Measurements from ENCODE around the gene TSKU. TPM values are rescaled to one million over a fixed set of nuclear protein-coding genes. Genes with fewer than 3 reads are reported as not detected.

TSKU gene
- total and polyA plus RNA-seq, 9 of the 15 experiments (the other 6 are each of a cell fraction or from before 2014, with no cell fraction given), result 0.60 to 11.9 (median 8.4) TPM

GRCh38 chr11:76772783-76773106, 10.4 kb upstream of the TSKU start (continued):
- TF ChIP-seq ZKSCAN1 (IDR thresholded peaks at IDR 0.05; ENCODE audit: low read depth, low read length), result no peak

GRCh38 chr11:76773921-76774361, 9.2 kb upstream of the TSKU start:
- Histone ChIP-seq H3K9ac (ENCODE audit: insufficient read depth in 1 of 2, low read depth in 2 of 2, low read length in 2 of 2) (no peak overlapping the region), H3K27ac (ENCODE audit: extremely low read depth, low read depth, low read length) (no peak overlapping the region), H4K20me1 (replicated peaks; ENCODE audit: control insufficient read depth, insufficient read depth, low read length) (no peaks in the 10 kb centered on the region), H3K4me3 (no peak overlapping the region), H3K9me1 (ENCODE audit: control insufficient read depth, insufficient read depth, low read length) (no peaks in the 10 kb centered on the region), H3K4me1 (replicated peaks in 1 of 2; ENCODE audit: control insufficient read depth in 2 of 2, insufficient read depth in 2 of 2, low read length in 2 of 2) (peaks cover 7 to 9% of the 10 kb centered on the region in 2 experiments; a peak in 4 of 5 replicates), H2AFZ (ENCODE audit: low read depth, low read length) (no peak overlapping the region), H3K4me2 (ENCODE audit: insufficient read depth, low read length) (no peak overlapping the region), H3K27me3 (ENCODE audit: control insufficient read depth in 2 of 2, insufficient read depth in 2 of 2, low read length in 2 of 2) (no peaks in the 10 kb centered on the region), H3K9me3 (replicated peaks; ENCODE audit: control insufficient read depth, insufficient read depth, low read depth, low read length) (peaks cover 9% of the 10 kb centered on the region), H3K79me2 (ENCODE audit: control insufficient read depth, insufficient read depth, low read length) (no peaks in the 10 kb centered on the region), H3K36me3 (ENCODE audit: control insufficient read depth, insufficient read depth, low read length) (no peaks in the 10 kb centered on the region)
- BruUV-seq (replicated peaks), result no TSS peak
- 34% methylated on average over 2 of the region's 2 CpGs for WGBS (ENCODE audit: insufficient coverage, low coverage, missing lambda C conversion rate)
- no peak for FAIRE-seq
- intact Hi-C loops (cut with micrococcal nuclease), result no loop called here
- TF ChIP-seq ZFP1 (CRISPR knock-in tag; IDR thresholded peaks at IDR 0.05) (no peak), RREB1 (CRISPR knock-in tag; IDR thresholded peaks at IDR 0.05) (no peak), FOXM1 (IDR thresholded peaks at IDR 0.05; ENCODE audit: low read depth) (no peak), FOXM1 (CRISPR knock-in tag; IDR thresholded peaks at IDR 0.05; ENCODE audit: low read depth) (no peak), RBFOX2 (IDR thresholded peaks at IDR 0.05; ENCODE audit: low read depth, low read length) (no peak), PCBP1 (IDR thresholded peaks at IDR 0.05; ENCODE audit: low read depth, low read length, poor library complexity, severe bottlenecking) (no peak), MECOM (CRISPR knock-in tag; IDR thresholded peaks at IDR 0.05) (no peak), ZBTB8A (IDR thresholded peaks at IDR 0.05; ENCODE audit: partially characterized antibody) (no peak), ZKSCAN8 (CRISPR knock-in tag; IDR thresholded peaks at IDR 0.05) (no peak), KDM2B (CRISPR knock-in tag; IDR thresholded peaks at IDR 0.05) (no peak), ZNF584 (CRISPR knock-in tag; IDR thresholded peaks at IDR 0.05; ENCODE audit: low read depth) (no peak), LEF1 (IDR thresholded peaks at IDR 0.05) (no peak), MCM5 (IDR thresholded peaks at IDR 0.05; ENCODE audit: low read depth) (no peak)
- TF ChIP-seq, protein P1, sequence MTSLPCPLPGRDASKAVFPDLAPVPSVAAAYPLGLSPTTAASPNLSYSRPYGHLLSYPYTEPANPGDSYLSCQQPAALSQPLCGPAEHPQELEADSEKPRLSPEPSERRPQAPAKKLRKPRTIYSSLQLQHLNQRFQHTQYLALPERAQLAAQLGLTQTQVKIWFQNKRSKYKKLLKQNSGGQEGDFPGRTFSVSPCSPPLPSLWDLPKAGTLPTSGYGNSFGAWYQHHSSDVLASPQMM (CRISPR knock-in tag; IDR thresholded peaks at IDR 0.05), result no peak
- TF ChIP-seq, protein P2, sequence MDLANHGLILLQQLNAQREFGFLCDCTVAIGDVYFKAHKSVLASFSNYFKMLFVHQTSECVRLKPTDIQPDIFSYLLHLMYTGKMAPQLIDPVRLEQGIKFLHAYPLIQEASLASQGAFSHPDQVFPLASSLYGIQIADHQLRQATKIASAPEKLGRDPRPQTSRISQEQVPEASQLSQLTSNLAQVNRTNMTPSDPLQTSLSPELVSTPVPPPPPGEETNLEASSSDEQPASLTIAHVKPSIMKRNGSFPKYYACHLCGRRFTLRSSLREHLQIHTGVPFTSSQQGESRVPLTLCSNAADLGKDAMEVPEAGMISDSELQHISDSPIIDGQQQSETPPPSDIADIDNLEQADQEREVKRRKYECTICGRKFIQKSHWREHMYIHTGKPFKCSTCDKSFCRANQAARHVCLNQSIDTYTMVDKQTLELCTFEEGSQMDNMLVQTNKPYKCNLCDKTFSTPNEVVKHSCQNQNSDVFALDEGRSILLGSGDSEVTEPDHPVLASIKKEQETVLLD (IDR thresholded peaks at IDR 0.05), result no peak
- no peak for DNase-seq (ENCODE audit: extremely low read depth in 1 of 4, low spot score in 3 of 4)
- CTCF ChIA-PET (ENCODE audit: low intra/inter-chr PET ratio), result no interaction called here
- no peak for ATAC-seq
- POLR2A ChIA-PET, result interaction anchor here (0.6 to 1.8 kb wide), 2 partner anchors 10 to 172 kb away, joined by 3 to 5 read pairs; no protein-coding TSS in a partner anchor
- in situ Hi-C loops (cut with MboI), result no loop called here

Data from K562 (cell line).